HepG2 (cell line): ENCODE measurements around the gene C9orf78. TPM values are rescaled to one million over a fixed set of nuclear protein-coding genes. Genes with fewer than 3 reads are reported as not detected.

Experiments used
- ATAC-seq: fragments of 200-7000 bp; cut with Tn5 transposase; 3 replicates; pipeline ENCODE4 v1.9.1; 2020; ENCODE audit warnings: mild to moderate bottlenecking, moderate library complexity
- BruUV-seq: library from RNA; stranded (reverse); fragments of 400-500 nt; replicated peaks from 2 replicates; lab custom pipeline; 2021; lab: Mats Ljungman, UMichigan
- CTCF ChIA-PET: fragments of 300-600 bp; formaldehyde crosslinking; extraction: SDS; loops from one replicate; lab custom pipeline; 2021; ENCODE audit warnings: low total read pairs, inconsistent platforms, low intra/inter-chr PET ratio; lab: Yijun Ruan, JAX
- POLR2A ChIA-PET: fragments of 350-600 bp; sonication (Branson Sonifier 250); formaldehyde crosslinking; loops from one replicate; lab custom pipeline; 2020; ENCODE audit warnings: antibody characterized with exemption, inconsistent platforms; lab: Yijun Ruan, JAX
- DNase-seq: peaks from one replicate; pipeline ENCODE4 v3.0.0-alpha.2; 2015; ENCODE audit warnings: low spot score
- FAIRE-seq: peaks from 3 replicates; lab custom pipeline; 2011; peaks lifted over from hg19 to GRCh38; lab: Jason Lieb, UNC
- H2AFZ ChIP-seq: one replicate; pipeline ENCODE4 v1.6.1; 2011; ENCODE audit warnings: low read length, inconsistent platforms
- H3K27ac ChIP-seq: fragments of 300-600 bp; 3 replicates; pipeline ENCODE4 v1.8.0; 2011; ENCODE audit warnings: mixed run types, mild to moderate bottlenecking, mixed read lengths, low read length, inconsistent platforms; ENCODE audit not compliant: insufficient read depth; ENCODE audit errors: extremely low read length
- H3K27me3 ChIP-seq, 2 experiments: fragments of 200-600 bp in 1 of 2; 2 replicates in 1 of 2; 3 replicates in 1 of 2; pipeline versions ENCODE4 v1.6.0 to v1.8.0; 2011; ENCODE audit warnings: low read length in 2 of 2, mild to moderate bottlenecking in 2 of 2, moderate library complexity in 2 of 2, inconsistent platforms in 1 of 2; ENCODE audit not compliant: insufficient read depth in 2 of 2, control insufficient read depth in 1 of 2
- H3K36me3 ChIP-seq, 2 experiments: fragments of 200-600 bp in 1 of 2; replicated peaks in 1 of 2; 2 replicates in 1 of 2; 3 replicates in 1 of 2; pipeline versions ENCODE4 v1.5.1 to v1.8.0; 2011; ENCODE audit warnings: low read length in 2 of 2, inconsistent platforms in 1 of 2; ENCODE audit not compliant: insufficient read depth in 2 of 2, control insufficient read depth in 1 of 2
- H3K4me1 ChIP-seq: 2 replicates; pipeline ENCODE4 v1.5.1; 2012; ENCODE audit warnings: low read length, inconsistent platforms; ENCODE audit not compliant: insufficient read depth
- H3K4me2 ChIP-seq: 2 replicates; pipeline ENCODE4 v1.6.0; 2011; ENCODE audit warnings: low read depth, low read length, inconsistent platforms
- H3K4me3 ChIP-seq, 3 experiments: fragments of 200-600 bp in 1 of 3; sonication (generic), shearing (Covaris generic) in 1 of 3; replicated peaks in 1 of 3; 2 replicates each; pipeline ENCODE4 v1.5.1; 2011 to 2016; ENCODE audit warnings: low read length in 3 of 3, inconsistent platforms in 2 of 3, low read depth in 2 of 3, mild to moderate bottlenecking in 2 of 3, control low read depth in 1 of 3, mixed read lengths in 1 of 3; ENCODE audit not compliant: insufficient read depth in 1 of 3
- H3K79me2 ChIP-seq: one replicate; pipeline ENCODE4 v1.6.1; 2011; ENCODE audit warnings: low read length, inconsistent platforms; ENCODE audit not compliant: insufficient read depth
- H3K9ac ChIP-seq: 2 replicates; pipeline ENCODE4 v1.6.0; 2011; ENCODE audit warnings: mild to moderate bottlenecking, low read depth, low read length, inconsistent platforms; ENCODE audit not compliant: insufficient read depth
- H3K9me3 ChIP-seq: 2 replicates; pipeline ENCODE4 v1.5.1; 2012; ENCODE audit warnings: mild to moderate bottlenecking, low read length
- H4K20me1 ChIP-seq: 2 replicates; pipeline ENCODE4 v1.6.0; 2011; ENCODE audit warnings: inconsistent platforms, mild to moderate bottlenecking, low read length, moderate library complexity; ENCODE audit not compliant: insufficient read depth
- CHD4 ChIP-seq: fragments of 200-600 bp; sonication (generic); IDR thresholded peaks from 2 replicates; pipeline ENCODE4 v1.7.0; 2017; ENCODE audit warnings: mild to moderate bottlenecking, low read length, borderline replicate concordance
- KLF13 ChIP-seq: sonication (generic); formaldehyde crosslinking; IDR thresholded peaks from 2 replicates; pipeline ENCODE4 v1.4.0; 2020; ENCODE audit warnings: mild to moderate bottlenecking, missing genetic modification reagents
- MAFK ChIP-seq, 2 experiments: IDR thresholded peaks in 1 of 2; conservative IDR thresholded peaks in 1 of 2; 2 replicates each; pipeline ENCODE4 v1.6.1; 2011; ENCODE audit warnings: improper control_type of control experiment in 2 of 2, low read length in 2 of 2
- MTF2 ChIP-seq: sonication (generic); formaldehyde crosslinking; IDR thresholded peaks from 2 replicates; pipeline ENCODE4 v1.5.0; 2020; ENCODE audit warnings: missing genetic modification reagents, borderline replicate concordance
- SMYD3 ChIP-seq: sonication (generic); formaldehyde crosslinking; IDR thresholded peaks from 2 replicates; pipeline ENCODE4 v1.8.1; 2023; ENCODE audit warnings: mild to moderate bottlenecking, missing genetic modification reagents
- SNAPC4 ChIP-seq: sonication (generic); formaldehyde crosslinking; IDR thresholded peaks from 2 replicates; pipeline ENCODE4 v1.4.0; 2020; ENCODE audit warnings: mild to moderate bottlenecking, missing genetic modification reagents
- ZSCAN5A ChIP-seq: sonication (generic); formaldehyde crosslinking; IDR thresholded peaks from 2 replicates; pipeline ENCODE4 v1.8.0; 2022; ENCODE audit warnings: mild to moderate bottlenecking, missing genetic modification reagents, borderline replicate concordance
- WGBS: methylation state at CpG from one replicate; pipeline ENCODE4 v1.1.6; 2017; ENCODE audit warnings: low lambda C conversion rate; 5-methylcytosine and 5-hydroxymethylcytosine counted together
- in situ Hi-C: cut with HindIII; loops from 2 replicates; pipeline ENCODE4 v1.10.0; 2017; ENCODE audit warnings: low pct_unique_long_range_greater_than_20kb; ENCODE audit not compliant: extremely low pct_ligation_motif_present
- intact Hi-C: fragments of 100-400 bp; cut with micrococcal nuclease; formaldehyde crosslinking; loops from one replicate; pipeline ENCODE4 v1.10.0; 2022; ENCODE audit not compliant: unreplicated experiment
- polyA plus RNA-seq, 8 experiments: library from polyadenylated mRNA; depleted of rRNA in 3 of 8; stranded (reverse) in 7 of 8; unstranded in 1 of 8; fragments of >200 nt; fragmentation: Illumina TruSeq in 4 of 8; extraction: Trizol in 4 of 8; gene quantifications; 2 replicates each; pipeline versions ENCODE4 v1.2.1 to v1.2.3, GENCODE V29; 2011 to 2016; ENCODE audit warnings: low read depth in 4 of 8, missing spikeins in 1 of 8, mixed read lengths in 1 of 8; ENCODE audit not compliant: insufficient read depth in 1 of 8
- total RNA-seq, 5 experiments: library from RNA; depleted of rRNA; stranded (reverse); fragments of >200 nt; fragmentation: Illumina TruSeq; extraction: Trizol; gene quantifications; 2 replicates each; pipeline ENCODE4 v1.2.3, GENCODE V29; 2016; ENCODE audit warnings: low read depth in 1 of 5
- TF ChIP-seq, protein P1 (sequence below): sonication (generic); formaldehyde crosslinking; IDR thresholded peaks from 2 replicates; pipeline ENCODE4 v1.8.0; 2022; ENCODE audit warnings: low read depth, missing genetic modification reagents
- TF ChIP-seq, protein P2 (sequence below): IDR thresholded peaks from 2 replicates; pipeline ENCODE4 v1.6.1; 2016; ENCODE audit warnings: control low read depth

C9orf78 gene
- total and polyA plus RNA-seq, 2 of the 13 experiments (the other 11 are each of a cell fraction or from before 2014, with no cell fraction given), result 18.4 to 35.5 TPM

DNA sequence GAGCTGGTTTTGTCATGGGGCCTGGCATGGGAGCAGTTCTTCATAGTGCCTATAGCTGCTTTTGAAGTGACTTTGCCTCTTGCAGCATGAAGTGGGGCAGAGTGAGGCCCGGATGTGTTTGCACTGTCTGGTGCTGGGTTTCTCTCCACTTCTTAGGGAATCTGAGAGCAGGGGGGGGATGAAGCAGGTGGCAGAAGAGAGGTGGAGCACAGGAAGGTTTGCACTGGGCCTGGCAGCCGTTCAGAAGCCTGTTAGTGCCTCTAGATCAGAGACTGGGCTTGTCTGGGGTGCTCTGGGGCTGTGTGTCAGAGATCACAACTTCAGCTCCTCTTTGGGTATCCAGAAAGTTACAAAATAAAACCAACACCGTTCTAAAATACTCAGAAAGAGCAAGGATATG is 18.5 kb upstream of the C9orf78 start:
- WGBS, result 35% methylated on average over 3 of the region's 3 CpGs
- Histone ChIP-seq H3K27ac (no peak overlapping the region), H3K4me3 (no peak overlapping the region), H3K36me3 (peaks cover 5 to 23% of the 10 kb centered on the region in 2 experiments; a peak in 3 of 5 replicates), H3K4me1 (no peaks in the 10 kb centered on the region), H3K27me3 (no peaks in the 10 kb centered on the region), H2AFZ (no peak overlapping the region), H4K20me1 (no peaks in the 10 kb centered on the region), H3K79me2 (no peaks in the 10 kb centered on the region), H3K9ac (no peak overlapping the region), H3K9me3 (no peaks in the 10 kb centered on the region), H3K4me2 (no peak overlapping the region)
- ATAC-seq (no peak), DNase-seq (no peak), FAIRE-seq (no peak)
- intact Hi-C loops, result no loop called here
- no TSS peak for BruUV-seq
- ChIA-PET POLR2A (no interaction called here), CTCF (no interaction called here)
- in situ Hi-C loops, result no loop called here
- TF ChIP-seq, protein P1, sequence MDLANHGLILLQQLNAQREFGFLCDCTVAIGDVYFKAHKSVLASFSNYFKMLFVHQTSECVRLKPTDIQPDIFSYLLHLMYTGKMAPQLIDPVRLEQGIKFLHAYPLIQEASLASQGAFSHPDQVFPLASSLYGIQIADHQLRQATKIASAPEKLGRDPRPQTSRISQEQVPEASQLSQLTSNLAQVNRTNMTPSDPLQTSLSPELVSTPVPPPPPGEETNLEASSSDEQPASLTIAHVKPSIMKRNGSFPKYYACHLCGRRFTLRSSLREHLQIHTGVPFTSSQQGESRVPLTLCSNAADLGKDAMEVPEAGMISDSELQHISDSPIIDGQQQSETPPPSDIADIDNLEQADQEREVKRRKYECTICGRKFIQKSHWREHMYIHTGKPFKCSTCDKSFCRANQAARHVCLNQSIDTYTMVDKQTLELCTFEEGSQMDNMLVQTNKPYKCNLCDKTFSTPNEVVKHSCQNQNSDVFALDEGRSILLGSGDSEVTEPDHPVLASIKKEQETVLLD (CRISPR knock-in tag), result no peak
- TF ChIP-seq SNAPC4 (CRISPR knock-in tag), result no peak
- no peak for TF ChIP-seq MTF2
- TF ChIP-seq, protein P2, sequence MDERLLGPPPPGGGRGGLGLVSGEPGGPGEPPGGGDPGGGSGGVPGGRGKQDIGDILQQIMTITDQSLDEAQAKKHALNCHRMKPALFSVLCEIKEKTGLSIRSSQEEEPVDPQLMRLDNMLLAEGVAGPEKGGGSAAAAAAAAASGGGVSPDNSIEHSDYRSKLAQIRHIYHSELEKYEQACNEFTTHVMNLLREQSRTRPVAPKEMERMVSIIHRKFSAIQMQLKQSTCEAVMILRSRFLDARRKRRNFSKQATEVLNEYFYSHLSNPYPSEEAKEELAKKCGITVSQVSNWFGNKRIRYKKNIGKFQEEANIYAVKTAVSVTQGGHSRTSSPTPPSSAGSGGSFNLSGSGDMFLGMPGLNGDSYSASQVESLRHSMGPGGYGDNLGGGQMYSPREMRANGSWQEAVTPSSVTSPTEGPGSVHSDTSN (CRISPR knock-in tag), result no peak
- TF ChIP-seq ZSCAN5A (CRISPR knock-in tag), result no peak
- no peak for TF ChIP-seq KLF13 (CRISPR knock-in tag)
- TF ChIP-seq CHD4, result no peak
- no peak for TF ChIP-seq MAFK (conservative IDR thresholded peaks at IDR 0.05 in 1 of 2, IDR thresholded peaks at IDR 0.05 in 1 of 2; ENCODE audit: low read length in 2 of 2)
- no peak for TF ChIP-seq SMYD3
